ENCODE results near the gene MYBBP1A.

The MYBBP1A gene

DNA sequence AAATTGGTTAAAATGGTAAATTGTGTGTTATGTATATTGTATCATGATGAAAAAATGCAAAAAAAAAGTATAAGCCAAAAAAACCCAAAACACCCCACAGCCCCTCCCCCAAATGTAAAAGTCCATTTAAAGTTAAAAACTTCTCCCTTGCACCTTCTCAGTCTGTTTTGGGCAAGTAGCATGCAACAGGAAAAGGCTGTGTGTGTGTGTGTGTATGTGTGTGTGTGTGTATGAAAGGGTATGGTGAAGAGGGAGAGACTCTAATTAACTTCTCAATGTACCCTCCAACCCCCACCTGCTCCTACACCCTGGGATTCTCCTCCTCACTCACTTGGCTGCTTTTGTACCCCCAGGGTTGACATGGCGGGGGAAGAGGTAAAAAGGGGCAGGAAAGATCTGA is 14.4 kb upstream of the MYBBP1A start:
- DNase-seq (ENCODE audit: low read depth), result no peak

DNA sequence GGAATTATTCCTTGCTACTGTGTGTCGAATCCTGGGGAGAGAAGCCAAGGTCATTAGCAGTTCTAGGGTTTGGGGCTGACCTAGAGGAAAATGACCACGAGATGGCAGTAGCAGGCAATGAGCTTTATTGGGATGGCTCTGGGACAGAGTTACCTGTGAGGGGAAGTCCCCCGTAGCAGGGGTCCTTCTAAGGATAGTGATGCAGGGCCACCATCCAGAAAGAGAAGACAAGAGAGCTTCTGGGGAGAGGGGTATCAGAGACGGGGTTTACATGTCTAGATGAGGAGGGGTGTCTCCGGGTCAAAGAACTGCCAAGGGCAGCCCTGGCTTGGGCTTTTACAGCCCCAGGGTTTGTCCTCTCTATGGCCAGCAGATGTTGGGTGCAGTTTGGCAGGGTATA is 11.6 kb upstream of the MYBBP1A start:
- DNase-seq (ENCODE audit: low read depth), result no peak

DNA sequence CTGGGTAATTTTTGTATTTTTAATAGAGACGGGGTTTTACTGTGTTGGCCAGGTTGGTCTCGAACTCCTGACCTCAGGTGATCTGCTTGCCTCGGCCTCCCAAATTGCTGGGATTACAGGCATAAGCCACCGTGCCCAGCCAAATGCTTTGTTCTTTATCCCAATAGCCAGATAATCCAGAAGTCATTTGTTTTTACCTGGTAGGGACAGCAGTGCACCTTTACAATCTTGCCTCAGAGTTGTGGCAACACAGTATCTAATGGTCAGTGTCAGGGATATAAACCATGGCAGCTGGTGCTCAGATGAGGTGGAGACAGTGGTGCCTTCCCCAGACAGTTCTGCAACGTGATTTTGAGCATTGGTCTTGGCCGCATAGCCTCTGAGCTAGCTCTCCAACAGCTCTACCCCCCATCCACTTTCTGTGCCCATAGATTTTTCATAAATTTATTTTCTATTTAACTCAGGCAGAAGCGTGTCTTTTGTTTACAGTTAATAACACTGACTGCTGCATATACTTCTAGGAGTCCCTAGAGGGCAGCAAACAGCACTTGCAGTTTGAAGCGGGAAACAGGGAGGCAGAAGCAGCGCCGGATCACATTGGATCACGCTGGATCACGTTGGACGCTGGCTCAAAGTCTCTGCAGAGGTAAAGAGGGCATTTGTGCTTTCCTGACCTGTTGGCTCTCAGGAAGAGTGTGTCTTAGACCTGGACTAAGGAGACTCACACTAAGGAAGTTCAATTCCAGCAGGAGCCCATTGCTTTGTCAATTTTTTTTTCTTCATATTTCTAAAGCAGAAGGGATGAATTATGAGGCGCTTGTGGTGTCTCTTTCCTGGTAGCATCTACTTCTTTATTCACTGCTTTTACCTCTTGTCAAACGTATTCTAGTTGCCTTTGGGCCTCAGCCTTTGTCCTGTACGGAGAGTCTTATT is 10.3 kb upstream of the MYBBP1A start:
- DNase-seq (ENCODE audit: low read depth), result peak; percentile 30

DNA sequence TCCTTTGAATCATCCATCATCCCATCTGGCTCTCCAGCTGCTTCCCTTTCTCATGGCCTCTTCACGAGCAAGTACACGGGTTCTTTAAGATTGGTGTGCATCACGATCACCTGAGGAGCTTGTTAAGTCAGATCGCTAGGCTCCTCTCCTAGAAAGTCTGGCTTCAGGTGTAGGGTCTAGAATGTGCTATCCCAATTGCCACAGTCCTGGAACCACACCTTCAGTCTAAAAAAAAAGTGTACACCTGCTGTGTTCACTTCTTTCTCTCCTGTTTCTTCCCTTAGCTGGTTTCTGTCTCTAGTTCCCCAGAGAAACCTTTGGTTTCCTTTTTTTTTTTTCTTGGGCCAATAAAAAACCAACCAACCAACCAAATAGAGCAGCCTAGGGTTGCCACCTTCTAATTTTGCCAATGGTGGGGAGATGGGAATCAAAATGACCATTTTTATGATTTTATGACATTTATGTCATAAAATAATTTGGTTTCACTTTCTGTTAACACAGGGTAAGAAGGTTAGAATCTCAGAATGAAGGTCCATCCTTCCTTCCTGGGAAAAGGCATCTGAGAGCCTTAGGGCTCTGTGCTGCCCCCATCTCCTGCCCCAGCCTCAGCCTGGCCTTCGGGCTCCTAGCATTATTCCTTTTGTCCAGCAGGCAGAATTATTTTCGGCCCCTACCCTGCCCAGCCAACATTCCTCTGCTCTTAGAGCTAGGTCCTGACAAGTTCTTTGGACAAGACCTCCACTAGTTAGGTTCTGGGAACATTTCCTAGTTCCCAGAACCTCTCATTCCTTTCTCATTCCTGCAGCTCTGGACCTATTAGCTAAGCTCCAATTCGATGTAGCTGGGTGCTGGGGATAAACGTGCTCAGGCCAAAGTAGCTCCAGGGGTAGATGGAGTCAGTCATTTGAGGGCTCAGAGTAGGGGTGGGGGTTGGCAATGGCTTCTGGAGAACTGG is 7.1 kb upstream of the MYBBP1A start:
- no peak for DNase-seq (ENCODE audit: low read depth)

DNA sequence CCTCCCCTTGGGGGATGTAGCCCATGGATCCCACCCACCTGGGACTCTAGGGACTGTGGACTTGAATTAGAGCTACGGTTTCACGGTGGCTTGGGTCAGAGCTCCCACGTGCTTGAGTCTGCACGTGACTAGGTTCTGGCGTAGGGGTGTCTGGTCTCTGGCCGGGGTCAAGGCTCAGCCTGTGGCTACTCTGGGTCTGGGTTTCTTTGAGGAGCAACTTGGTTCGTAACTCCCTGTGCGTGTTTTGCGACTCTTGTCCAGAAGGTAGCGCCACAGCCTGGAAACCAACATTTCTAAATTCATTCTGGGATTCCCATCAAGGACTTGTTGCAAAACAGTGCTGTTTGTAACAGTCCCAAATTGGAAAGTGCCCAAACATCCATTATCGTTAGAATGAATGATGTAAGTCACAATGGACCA is 5.7 kb upstream of the MYBBP1A start:
- DNase-seq (ENCODE audit: low read depth), result no peak

DNA sequence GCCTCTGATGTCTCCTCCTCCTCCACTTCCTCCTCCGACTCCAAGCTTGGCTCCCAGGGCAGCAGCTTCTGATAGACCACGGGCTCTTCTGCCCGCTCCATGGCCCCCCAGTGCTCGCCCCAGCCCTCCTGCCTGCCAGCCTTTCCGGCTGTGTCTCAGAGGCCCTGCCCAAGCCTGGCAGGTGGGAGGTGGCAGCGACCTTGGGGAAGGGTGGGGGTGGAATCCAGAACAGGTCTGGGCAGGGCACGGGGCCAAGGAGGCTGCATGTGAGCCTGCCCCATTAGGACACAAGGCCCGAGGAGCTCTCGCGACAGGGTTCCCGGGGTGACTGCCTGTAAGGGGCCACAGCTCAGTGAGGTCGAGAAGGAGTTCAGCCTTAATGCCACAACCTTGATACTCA is 5.2 kb upstream of the MYBBP1A start, which contains the start of gene GGT6:
Gene GGT6 (minus strand): TSS at position 157 of the 400 bp plus-strand sequence. CDS start 56 bp downstream, at position 101.
- DNase-seq (ENCODE audit: low read depth), result no peak

DNA sequence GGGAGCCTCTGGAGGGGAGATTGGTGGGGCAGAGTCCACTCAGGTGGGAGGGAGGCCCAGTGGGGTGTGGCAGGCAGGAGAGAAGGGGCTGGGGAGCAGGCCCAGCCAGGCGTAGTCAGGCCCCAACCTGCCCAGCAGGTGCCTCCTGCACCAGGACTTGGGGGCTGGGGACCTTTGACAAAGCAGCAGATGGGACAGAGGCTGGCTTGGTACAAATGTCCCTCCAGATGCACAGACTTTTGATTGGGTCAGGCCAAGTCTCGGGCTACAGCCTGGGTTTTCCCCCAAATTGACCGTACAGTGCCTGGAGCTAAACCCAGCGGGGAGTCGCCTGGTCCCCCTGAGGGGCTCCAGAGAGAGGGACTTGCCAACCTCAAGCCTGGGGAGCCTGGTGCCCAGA is 4.8 kb upstream of the MYBBP1A start:
- no peak for DNase-seq (ENCODE audit: low read depth)

DNA sequence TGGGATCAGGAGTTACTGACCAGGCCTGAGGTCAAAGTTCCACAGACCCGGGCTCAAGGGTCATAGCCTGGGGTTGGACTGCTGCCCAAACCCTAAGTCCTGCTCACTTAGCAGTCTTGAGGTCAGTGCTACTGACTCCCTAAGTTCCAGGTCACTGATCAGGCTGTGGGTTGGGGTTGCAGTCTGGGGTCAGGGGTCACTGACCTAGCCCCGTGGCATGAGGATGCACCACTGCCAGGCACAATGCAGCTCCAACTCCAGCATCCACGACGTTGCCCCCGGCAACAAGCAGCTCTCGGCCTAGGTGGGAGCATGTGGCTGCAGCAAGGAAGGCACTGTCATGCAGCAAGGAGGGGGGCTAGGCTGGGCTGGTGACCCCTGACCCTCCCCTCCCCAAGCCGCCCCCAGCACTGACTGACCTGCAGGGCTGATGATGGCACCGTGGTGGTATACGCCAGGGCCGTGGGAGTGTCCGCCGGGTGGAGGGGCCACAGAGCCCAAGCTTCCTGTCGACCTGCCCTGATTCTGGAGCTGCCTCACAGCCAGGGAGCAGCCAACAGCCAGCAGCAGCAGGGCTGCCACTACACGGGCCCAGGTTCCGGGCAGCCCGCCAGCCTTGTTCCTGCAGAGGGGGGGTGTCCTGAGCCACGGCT is 4.1 kb upstream of the MYBBP1A start:
- DNase-seq (ENCODE audit: low read depth), result no peak

DNA sequence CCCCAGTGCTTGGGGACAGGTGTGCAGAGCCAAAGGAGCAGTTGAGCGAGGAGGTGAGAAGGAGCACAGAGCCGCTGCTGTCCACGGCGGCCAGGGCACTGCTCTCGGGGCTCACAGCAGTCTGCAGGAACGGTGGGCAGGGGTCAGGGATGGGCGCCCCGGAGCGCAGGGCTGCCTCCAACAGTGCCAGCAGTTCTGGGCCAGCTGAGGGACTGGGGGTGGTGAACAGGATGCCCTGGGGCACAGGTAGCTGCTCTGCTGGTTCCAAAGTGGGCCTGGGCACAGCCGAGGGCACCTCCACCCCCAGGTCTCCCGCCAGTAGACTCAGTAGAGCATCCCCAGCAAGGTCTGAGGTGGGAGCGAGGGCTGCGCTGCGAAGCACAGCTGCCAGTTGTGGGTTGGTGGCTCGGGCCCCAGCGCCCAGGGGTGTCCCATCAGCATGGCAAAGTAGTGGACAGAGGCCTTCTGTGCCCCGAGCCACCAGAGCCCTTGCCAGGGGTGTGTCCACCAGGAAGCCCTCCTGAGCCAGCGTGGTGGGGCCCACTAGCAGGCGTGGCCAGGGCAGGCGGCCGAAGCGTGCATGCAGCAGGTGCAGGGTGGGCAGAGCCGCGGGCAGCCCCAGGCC is 3.3 kb upstream of the MYBBP1A start:
- DNase-seq (ENCODE audit: low read depth), result no peak

DNA sequence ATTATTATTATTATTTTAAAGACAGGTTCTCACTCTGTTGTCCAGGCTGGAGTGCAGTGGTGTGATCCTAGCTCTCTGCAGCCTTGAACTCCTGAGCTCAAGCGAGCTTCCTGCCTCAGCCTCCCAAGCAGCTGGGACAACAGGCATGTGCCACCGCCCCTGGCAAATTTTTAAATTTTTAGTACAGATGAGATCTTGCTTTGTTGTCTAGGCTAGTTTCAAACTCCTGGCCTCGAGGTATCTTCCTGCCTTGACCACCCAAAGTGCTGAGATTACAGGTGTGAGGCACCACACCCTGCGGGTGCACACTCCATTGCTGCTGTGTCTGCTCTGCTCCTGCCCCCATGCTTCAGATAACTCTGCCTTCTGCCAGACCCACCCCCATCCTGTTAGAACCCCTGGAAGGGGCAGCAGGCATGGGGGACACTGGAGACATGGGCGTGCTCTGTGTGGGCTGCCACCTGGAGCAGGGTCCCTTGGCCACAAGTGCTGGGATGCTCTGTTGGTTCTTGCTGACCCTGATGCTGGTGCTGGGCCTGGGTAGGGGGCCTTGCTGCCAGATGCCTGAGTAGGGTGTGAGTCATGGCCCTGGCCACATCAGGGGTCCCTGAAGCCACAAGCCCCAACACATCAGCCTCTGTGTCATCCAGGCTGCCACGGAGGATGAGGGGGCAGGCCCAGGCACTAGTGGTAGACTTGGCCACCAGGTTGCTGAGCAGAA is 2.6 kb upstream of the MYBBP1A start:
- no peak for DNase-seq (ENCODE audit: low read depth)

DNA sequence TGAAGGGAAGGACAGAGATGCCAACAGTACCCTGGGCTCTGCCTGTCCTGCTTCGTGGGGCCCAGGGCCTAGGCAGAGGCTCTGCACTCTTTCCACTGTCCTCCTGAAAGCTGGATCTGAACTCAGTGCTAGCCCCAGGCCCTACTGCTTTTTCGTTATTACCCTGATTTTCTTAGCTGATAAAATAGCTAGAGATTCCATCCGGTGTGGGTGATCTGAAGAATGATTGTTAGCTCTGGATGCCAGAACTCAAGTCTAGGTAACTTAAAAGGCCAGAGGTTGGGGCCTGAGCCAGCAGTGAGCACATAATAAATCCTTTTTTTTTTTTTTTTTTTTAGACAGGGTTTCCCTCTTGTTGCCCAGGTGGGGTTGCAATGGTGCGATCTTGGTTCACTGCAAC is 1.8 kb upstream of the MYBBP1A start:
- DNase-seq (ENCODE audit: low read depth), result no peak

DNA sequence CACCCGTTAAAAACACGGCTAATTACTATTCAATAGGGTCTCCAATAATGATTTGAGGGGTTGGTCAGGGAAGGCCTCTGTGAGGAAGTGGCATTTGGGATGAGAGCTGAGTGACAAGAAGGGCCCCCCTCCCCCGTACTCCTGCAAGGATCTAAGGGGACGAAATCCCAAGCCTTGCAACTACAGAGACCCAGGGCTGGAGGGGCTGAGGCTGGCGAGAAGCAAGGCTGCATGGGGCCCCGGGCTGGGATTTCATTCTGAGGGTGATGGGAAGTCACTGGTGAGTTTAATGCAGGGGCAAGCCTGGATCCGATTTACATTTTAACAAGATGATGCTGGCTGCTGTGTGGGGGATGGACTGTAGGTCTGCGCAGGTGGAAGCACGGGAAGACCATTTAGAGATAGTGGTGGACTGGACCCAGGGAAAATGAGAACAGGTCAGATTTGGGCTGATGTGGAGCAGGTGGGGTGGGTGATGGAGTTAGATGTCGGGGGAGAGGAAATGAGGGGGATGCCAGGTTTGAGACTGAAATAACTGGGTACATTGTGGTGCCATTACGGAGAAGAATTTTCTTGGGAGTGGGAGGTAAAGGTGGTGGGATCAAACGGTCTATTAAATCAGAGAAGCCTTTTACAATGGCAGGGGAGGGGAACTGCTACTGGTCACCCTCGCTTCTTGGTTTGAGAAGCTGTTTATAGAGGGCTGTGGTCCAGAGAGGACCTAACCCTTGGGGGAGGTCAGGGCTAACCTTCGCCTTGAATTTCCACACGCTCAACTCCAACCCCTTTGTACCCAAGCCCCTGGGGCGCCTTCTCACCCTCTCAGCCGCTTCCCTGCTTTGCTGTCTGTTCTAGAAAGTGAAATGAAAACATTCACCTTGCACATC is 932 bp upstream of the MYBBP1A start:
- DNase-seq (ENCODE audit: low read depth), result no peak

DNA sequence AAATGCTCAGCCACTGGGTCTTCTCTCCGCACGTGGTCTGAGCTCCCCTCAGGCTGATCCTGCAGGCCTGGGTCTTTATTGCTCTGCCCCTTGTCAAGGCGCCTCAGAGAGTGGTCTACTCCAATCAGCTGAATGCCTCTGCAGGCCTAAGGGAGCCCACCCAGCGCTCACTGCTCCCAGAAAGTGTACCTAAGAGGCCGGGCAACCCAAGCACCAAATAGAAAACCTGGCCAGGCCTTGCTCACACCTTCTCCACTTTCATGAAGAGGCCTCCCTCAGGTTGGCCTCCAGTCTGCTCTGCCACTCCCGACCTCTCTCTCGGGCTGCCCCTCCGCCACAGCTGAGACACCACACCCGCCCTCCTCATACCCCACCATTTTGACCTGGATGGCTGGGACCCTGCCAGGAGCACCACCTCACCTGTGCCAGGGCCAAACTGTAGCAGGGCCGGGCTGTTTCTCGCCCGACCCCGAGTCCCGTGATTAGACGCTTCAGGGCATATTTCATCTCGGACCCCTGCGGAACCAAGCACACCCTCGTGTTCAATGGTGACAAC is 665 bp downstream of the MYBBP1A start:
- no peak for DNase-seq (ENCODE audit: low read depth)

DNA sequence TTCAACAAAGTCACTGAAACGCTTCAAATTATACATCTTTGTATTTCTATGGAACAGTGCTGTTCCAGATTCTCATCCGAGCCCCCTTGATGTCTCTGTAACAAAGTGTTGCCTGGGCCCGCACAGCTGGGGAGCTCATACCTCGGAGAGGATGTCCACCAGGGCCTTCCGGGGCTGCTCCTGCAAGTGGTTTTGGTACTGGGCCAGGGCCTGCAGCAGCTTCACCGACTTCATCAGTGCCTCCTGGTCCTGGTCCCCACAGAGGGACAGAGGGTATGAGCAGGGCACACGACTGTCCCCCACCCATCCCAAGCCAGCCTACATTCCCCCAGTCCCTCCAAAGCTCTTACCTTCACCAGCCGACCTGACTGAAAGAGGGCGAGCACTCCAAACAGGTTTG is 1.5 kb downstream of the MYBBP1A start:
- DNase-seq (ENCODE audit: low read depth), result no peak

DNA sequence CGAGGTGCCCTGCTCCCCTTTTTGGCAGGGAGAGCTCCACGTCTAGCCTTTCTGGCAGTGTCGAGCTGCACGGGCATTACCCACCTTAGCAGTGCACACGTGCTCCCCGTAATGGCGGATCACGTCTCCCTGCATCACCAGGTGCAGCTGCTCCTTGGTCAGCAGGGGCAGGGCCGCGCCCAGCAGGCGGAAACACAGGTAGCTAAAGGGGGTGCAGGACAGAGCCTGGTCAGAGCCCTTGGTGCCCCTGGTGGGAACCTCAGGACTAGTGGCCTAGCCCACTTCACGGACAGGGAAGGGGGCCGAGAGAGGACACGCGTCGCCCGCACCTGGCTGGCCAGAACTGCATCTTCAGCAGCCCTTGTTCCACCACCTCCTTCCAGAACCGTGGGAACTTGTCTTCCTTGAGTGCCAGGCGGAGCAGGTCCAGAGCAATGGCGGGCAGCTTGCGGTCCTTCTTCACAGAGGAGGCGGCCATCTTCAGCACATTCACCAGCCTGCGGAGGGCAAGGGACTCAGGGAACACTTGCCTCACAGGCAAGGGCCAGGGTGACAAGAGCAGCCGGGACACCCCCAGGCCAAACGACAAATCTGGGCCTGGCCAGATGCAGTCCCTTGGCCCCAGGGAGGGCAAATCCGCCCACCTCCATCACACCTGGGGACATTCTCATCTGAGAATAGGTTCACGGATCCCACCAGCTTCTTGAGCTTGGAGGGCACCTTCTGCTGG is 3.2 kb downstream of the MYBBP1A start:
- no peak for DNase-seq (ENCODE audit: low read depth)

DNA sequence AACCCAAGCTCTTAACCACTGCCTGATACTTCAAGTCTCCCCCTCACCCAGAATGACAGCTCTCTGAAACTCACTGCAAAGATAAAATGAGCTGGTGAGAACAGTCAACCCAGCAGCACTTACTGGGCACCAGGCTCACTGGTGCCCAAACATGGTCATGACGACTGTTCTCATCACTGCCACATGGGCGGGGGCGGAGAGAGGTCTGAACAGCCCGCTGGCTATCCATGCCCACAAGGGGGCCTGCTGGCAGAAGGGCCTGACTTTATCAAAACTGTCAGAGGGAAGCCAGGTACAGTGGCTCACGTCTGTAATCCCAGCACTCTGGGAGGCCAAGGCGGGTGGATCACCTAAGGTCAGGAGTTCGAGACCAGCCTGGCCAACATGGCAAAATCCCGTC is 4.0 kb downstream of the MYBBP1A start:
- no peak for DNase-seq (ENCODE audit: low read depth)

DNA sequence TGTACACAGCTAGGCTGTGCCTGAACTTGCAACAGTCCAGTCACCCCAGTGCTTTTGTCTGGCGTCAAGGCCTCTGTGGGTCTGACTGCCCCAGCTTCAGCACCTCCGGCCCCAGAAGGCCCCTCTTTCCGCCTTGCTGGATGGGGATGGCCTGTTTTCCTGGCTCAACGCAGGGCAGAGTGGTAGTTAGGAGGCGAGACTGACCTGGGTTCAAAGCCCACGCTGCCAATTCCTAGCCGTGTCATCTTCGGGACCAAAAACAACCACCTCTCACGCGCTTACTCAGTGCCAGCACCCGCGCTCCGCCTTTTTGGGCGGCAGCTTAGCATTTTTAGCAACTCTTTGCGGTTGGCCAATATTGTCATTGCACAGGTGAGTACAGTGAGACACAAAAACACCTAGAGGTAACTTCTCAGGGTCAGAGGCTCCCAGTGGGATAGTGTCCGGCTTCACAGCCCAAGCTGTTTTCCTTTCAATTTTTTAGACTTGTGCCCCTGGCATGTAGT is 4.6 kb downstream of the MYBBP1A start:
- no peak for DNase-seq (ENCODE audit: low read depth)

DNA sequence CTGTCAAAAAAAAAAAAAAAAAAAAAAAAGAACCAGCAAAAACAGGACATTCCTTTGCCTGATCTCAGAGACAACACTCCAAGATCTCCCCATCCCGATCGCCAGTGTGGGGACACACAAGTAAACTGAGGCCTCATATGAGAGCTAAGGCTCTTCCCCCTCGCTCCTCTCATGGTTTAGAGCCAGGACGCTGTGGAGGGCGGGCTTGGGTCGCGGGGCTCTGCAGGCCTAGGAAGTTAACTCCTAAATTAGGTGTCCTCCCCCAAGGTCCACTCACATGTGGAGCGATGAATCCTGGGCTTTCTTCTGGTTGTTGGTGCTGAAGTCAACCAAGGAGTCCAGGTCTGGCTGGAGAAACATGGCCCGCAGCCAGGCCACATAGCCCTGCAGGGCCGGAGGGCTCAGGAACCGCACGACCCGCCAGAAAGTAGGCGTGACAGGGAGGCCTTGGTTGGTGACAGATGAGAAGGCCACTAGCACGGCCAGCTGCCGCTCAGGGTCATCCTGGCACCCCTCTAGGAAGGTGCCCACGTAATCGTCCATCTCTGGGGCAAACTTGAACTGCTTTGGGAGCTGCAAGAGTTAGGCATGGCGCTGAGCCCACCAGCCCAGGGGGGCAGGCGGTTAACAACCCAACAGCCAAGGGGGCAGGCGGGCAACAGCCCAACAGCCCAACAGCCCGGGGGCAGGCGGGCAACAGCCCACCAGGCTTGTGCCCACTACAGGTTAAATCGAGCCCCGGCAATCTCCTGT is 5.2 kb downstream of the MYBBP1A start:
- no peak for DNase-seq (ENCODE audit: low read depth)
